Breast epithelium (tissue), 3 donors: Measurements from ENCODE around the gene EFCAB8.

Experiments
- CTCF ChIP-seq, 3 donors: fragments of 450-650 bp; IDR thresholded peaks; one replicate each; pipeline ENCODE4 v1.5.1; 2016 to 2017; ENCODE audit warnings: antibody characterized with exemption in 3 of 3, mild to moderate bottlenecking in 3 of 3, moderate library complexity in 3 of 3
- POLR2A ChIP-seq: fragments of 450-650 bp; IDR thresholded peaks from one replicate; pipeline ENCODE4 v1.6.1; 2016; ENCODE audit warnings: antibody characterized with exemption, mild to moderate bottlenecking, moderate library complexity
- POLR2AphosphoS5 ChIP-seq, 3 donors: sonication (generic); formaldehyde crosslinking; IDR thresholded peaks; one replicate each; pipeline ENCODE4 v1.6.1; 2017; ENCODE audit warnings: antibody characterized with exemption in 3 of 3

DNA sequence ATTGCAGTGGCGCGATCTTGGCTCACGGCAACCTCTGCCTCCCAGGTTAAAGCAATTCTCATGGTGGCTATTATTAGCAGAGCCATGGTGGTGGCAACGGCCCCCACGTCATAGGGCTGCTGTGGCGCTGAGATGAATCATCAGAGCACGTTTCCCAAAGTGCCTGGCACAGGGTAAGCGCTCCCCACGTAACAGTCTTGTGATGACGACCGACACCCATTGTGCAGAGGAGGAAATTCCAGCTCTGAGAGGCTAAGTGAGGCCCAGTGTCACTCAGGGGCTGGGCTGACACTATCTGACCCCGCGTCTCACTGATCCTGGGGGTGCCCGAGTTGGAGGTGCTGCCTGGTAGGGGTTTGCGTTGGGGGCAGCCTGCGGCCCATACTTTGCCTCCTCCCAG is 129.3 kb downstream of the EFCAB8 start:
- TF ChIP-seq CTCF (IDR thresholded peaks at IDR 0.05) = no peak
- TF ChIP-seq POLR2A = no peak
- no peak for TF ChIP-seq POLR2AphosphoS5 (IDR thresholded peaks at IDR 0.05)
